Lower lobe of right lung (tissue), 2 donors: ENCODE measurements around the gene IDH2. TPM values are rescaled to one million over a fixed set of nuclear protein-coding genes. Genes with fewer than 3 reads are reported as not detected.

Experiments used
- ATAC-seq, 2 donors: fragments of 200-7000 bp; cut with Tn5 transposase; one replicate each; pipeline ENCODE4 v1.9.1; 2020 to 2022; ENCODE audit warnings: mild to moderate bottlenecking in 2 of 2, moderate library complexity in 2 of 2
- DNase-seq: peaks from one replicate; pipeline ENCODE4 v3.0.0-alpha.2; 2020
- H3K27ac ChIP-seq: fragments of 200-600 bp; one replicate; pipeline ENCODE4 v1.8.0; 2022
- H3K27me3 ChIP-seq: fragments of 200-600 bp; one replicate; pipeline ENCODE4 v1.8.0; 2022; ENCODE audit warnings: low read depth
- H3K36me3 ChIP-seq: fragments of 200-600 bp; one replicate; pipeline ENCODE4 v1.8.0; 2022; ENCODE audit warnings: mild to moderate bottlenecking
- H3K4me1 ChIP-seq: fragments of 200-600 bp; one replicate; pipeline ENCODE4 v1.8.0; 2022
- H3K4me3 ChIP-seq: fragments of 200-600 bp; one replicate; pipeline ENCODE4 v1.8.0; 2022; ENCODE audit warnings: mild to moderate bottlenecking
- H3K9me3 ChIP-seq: fragments of 200-600 bp; one replicate; pipeline ENCODE4 v1.8.0; 2022
- intact Hi-C: fragments of 100-400 bp; cut with DNase I; formaldehyde crosslinking; loops from one replicate; pipeline ENCODE4 v1.11.0; 2022
- total RNA-seq: library from RNA; stranded (reverse); fragmentation: NEBNext Ultra II Directional; extraction: Animal tissue kit (Norgen Biotek cat#: 25700); gene quantifications from one replicate; pipeline ENCODE4 v1.2.1, GENCODE V29; 2021
- TF ChIP-seq, protein P1 (sequence below): fragments of 200-600 bp; IDR thresholded peaks from one replicate; pipeline ENCODE4 v1.8.0; 2022; ENCODE audit warnings: antibody characterized with exemption, mild to moderate bottlenecking
- donor health status: DM: no; HTN: yes; CAD: no; lungs with severe emphysema.

The IDH2 gene
- total RNA-seq, 1 donor from 2014 or later, result 46.7 TPM

DNA sequence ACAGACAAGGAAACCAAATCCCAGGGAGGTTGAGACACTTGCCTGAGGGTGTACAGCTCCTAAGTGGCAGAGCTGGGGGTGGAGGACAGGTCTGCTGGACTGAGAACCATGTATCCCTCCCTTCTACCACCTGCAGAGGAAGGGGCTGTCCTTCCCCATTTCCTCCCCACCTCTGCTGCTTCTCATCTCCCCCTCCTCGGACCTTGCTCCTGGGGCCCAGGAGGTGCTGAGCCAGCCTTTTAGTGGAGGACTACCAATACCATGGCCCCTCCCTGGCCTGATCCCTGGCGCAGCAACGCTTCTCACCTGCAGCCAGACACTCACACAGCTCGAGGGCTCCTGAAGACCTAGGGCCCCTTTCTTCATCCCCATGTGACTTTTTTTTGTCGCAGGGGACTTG, 50.4 kb downstream of the IDH2 start:
- TF ChIP-seq, protein P1, sequence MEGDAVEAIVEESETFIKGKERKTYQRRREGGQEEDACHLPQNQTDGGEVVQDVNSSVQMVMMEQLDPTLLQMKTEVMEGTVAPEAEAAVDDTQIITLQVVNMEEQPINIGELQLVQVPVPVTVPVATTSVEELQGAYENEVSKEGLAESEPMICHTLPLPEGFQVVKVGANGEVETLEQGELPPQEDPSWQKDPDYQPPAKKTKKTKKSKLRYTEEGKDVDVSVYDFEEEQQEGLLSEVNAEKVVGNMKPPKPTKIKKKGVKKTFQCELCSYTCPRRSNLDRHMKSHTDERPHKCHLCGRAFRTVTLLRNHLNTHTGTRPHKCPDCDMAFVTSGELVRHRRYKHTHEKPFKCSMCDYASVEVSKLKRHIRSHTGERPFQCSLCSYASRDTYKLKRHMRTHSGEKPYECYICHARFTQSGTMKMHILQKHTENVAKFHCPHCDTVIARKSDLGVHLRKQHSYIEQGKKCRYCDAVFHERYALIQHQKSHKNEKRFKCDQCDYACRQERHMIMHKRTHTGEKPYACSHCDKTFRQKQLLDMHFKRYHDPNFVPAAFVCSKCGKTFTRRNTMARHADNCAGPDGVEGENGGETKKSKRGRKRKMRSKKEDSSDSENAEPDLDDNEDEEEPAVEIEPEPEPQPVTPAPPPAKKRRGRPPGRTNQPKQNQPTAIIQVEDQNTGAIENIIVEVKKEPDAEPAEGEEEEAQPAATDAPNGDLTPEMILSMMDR, result no peak
- intact Hi-C loops, result no loop called here
- H3K27ac ChIP-seq, result no peak overlapping the region
- H3K4me1 ChIP-seq, result peaks cover 47% of the 10 kb centered on the region
- no peaks in the 10 kb centered on the region for H3K36me3 ChIP-seq
- H3K9me3 ChIP-seq, result no peaks in the 10 kb centered on the region
- no peaks in the 10 kb centered on the region for H3K27me3 ChIP-seq
- ATAC-seq (no peak), DNase-seq (no peak)
- H3K4me3 ChIP-seq, result no peak overlapping the region

DNA sequence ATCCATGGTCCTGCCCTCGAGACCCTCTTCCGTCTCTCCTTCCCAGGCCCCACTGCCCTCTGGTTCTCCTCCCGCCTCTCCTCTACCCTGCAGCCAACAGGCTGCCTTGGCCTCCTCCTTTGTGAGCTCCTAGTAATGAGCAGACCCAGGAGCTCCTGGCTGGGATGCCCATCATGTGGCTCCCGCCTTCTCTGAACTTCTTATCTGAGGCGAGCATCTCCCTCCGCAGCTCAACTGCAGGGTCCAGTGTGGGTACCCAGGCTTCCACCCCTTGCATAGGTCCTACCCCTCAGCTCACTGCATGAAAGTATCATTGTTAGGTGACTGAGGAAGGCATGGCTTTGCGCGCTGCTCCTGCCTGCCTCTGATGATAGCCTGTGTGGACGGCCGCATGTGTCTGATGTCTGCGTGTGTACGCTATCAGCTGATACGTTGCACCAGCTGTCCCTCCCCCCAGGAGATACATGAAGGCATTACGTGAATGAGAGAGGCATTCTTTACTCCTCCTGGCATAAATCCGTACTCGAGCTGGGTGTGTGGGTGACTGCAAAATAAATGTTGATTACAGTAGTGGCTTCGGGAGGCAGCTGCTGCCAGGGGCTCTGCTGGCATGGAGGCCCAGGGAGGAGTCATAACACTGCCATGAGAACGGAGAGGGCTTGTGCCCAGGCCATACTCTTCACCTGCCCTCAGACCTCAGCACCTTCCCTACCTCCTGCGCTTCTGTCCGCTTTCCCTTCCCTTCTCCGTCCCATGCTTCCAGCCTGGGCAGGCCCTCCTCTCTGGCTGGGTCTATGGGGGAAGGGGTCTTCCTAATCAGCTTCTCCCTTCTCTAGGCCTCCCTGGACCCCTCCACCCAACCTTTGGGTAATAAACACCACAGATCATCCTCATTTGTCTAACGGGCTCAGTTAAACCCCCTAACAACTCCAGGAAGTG, 52.3 kb downstream of the IDH2 start:
- Histone ChIP-seq H3K27ac (no peak overlapping the region), H3K4me1 (peaks cover 54% of the 10 kb centered on the region)

DNA sequence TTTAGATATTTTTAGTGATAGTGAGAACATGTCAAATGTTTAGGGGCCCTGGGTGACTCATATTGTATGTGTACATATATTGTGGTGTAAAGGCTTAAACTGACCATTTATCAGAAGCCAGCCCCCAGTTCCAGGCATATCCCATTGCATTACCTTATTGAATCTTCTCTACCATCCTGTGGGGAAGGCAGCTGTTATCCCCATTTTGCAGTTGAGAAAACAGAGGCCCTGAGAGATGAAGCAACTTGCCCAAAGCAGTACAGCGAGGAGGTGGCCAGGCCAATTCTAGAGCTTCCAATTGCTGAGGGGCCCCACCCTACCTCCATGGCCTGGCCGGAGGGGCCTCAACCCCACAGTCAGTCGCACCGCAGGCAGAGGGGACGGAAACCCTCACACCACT, 53.2 kb downstream of the IDH2 start:
- Histone ChIP-seq H3K4me1 (peaks cover 45% of the 10 kb centered on the region), H3K9me3 (no peaks in the 10 kb centered on the region), H3K27me3 (no peaks in the 10 kb centered on the region), H3K27ac (no peak overlapping the region), H3K36me3 (no peaks in the 10 kb centered on the region), H3K4me3 (no peak overlapping the region)
- TF ChIP-seq, protein P1, result no peak
- no peak for DNase-seq
- no peak for ATAC-seq
- intact Hi-C loops, result no loop called here

More for the DNA sequence above, 52.3 kb downstream of the IDH2 start:
- TF ChIP-seq, protein P1, result no peak
- Histone ChIP-seq H3K4me3 (no peak overlapping the region), H3K36me3 (no peaks in the 10 kb centered on the region), H3K9me3 (no peaks in the 10 kb centered on the region), H3K27me3 (no peaks in the 10 kb centered on the region)
- intact Hi-C loops, result no loop called here
- no peak for DNase-seq
- no peak for ATAC-seq

DNA sequence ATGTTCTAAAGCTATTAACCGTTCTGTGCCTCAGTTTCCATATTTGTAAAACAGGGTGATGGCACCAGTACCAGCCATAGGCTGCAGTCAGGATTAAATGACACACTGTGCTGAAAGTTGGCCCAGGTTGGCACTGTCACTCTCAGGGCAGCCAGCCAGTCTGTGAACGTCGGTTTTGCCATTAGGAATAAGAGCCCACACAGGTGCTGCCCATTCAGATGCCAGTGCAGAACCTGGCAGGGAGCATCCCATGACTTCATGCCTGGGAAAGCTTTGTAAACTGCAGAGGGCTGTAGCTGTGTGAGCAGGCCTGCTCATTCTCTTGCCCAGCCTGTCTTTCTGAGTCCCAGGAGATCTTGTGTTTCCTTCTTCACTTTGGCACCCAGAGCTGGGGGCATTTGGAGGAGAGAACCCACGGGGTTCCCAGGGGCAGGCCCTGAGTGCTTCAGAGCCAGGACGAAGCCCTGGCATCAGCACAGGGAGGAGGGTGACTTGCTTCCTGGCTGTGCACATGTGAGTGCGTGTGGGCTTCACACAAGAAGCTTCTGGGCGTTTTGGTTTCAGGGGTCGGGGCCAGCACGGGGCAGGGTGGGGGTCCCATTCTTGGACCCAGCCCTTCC, 54.2 kb downstream of the IDH2 start:
- DNase-seq, result no peak
- TF ChIP-seq, protein P1, result no peak
- Histone ChIP-seq H3K4me3 (no peak overlapping the region), H3K27me3 (no peaks in the 10 kb centered on the region), H3K4me1 (peaks cover 45% of the 10 kb centered on the region), H3K36me3 (no peaks in the 10 kb centered on the region), H3K9me3 (no peaks in the 10 kb centered on the region), H3K27ac (peak overlapping the region; percentile 78)
- ATAC-seq, result no peak
- intact Hi-C loops, result no loop called here

DNA sequence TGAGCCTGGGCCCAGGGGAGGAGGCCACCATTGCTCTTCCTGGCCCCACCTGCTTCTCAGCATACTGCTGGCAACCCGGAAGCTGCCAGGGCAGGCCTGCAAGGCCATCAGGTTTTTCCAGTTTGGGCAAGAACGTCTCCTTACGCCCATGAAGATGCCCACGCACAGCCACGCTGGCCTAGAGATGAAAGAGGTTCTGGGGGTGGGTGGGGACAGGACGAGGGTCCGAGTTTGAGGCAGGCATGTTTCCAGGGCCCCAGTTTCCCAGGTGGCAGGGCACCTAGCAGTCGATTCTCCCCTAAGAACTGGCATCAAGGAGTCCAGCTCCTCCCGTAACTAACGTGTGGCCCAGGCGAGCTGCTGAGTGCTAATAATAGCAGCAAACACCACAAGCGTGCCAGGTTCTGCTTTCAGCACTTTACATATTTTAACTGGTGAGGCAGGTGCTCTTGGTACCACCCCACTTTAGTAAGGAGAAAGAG, 55.3 kb downstream of the IDH2 start:
- Histone ChIP-seq H3K4me1 (peaks cover 40% of the 10 kb centered on the region), H3K9me3 (no peaks in the 10 kb centered on the region), H3K36me3 (no peaks in the 10 kb centered on the region), H3K27me3 (no peaks in the 10 kb centered on the region), H3K27ac (peak overlapping the region; percentile 78), H3K4me3 (no peak overlapping the region)
- DNase-seq (peak; percentile 81), ATAC-seq (peak; percentile 88 to 93)
- TF ChIP-seq, protein P1, result no peak
- intact Hi-C loops, result no loop called here
